Ishikawa (cell line): ENCODE data around the gene PLIN5.

Experiments
- CREB1 ChIP-seq: IDR thresholded peaks from 2 replicates; pipeline ENCODE4 v1.6.1; 2012; ENCODE audit warnings: low read depth
- EP300 ChIP-seq: IDR thresholded peaks from 2 replicates; pipeline ENCODE4 v1.6.1; 2012; ENCODE audit warnings: borderline replicate concordance
- RAD21 ChIP-seq: IDR thresholded peaks from 2 replicates; pipeline ENCODE4 v1.6.1; 2012; ENCODE audit warnings: low read depth
- TF ChIP-seq, protein P1 (sequence below): IDR thresholded peaks from 2 replicates; pipeline ENCODE4 v1.6.1; 2012; ENCODE audit warnings: low read depth, mild to moderate bottlenecking
- TF ChIP-seq, protein P2 (sequence below): IDR thresholded peaks from 2 replicates; pipeline ENCODE4 v1.6.1; 2012

DNA sequence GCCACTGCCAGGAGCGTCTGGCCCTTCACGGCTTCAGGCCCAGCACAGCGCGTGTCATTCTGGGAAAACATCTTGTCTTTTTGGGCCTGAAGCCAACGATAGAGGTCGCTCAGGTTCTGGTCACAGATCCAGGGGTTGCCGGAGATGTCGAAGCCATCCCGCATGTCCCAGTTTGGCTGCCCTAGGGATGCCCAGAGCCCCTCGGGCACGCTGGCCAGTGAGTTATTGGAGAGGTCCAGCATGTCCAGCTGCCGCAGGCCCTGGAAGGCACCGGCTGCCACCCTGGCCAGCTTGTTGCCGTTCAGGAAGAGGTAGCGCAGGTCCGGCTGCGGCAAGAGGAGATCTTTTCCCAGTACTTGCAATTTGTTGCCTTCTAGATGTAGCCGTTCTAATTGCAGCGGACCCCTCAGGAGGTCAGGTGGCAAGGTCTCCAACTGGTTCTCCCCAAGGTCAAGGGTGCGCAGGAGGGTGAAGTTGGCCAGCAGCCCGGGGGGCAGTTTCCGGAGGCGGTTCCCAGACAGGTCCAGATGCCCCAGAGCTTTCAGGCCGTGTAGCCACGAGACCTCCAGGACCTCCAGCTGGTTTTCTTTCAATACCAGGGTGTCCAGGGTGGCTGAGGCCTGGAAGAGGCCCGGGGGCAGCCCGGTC is 3.1 kb upstream of the PLIN5 start:
- TF ChIP-seq EP300 (no peak), RAD21 (no peak), CREB1 (no peak)
- TF ChIP-seq, protein P1, sequence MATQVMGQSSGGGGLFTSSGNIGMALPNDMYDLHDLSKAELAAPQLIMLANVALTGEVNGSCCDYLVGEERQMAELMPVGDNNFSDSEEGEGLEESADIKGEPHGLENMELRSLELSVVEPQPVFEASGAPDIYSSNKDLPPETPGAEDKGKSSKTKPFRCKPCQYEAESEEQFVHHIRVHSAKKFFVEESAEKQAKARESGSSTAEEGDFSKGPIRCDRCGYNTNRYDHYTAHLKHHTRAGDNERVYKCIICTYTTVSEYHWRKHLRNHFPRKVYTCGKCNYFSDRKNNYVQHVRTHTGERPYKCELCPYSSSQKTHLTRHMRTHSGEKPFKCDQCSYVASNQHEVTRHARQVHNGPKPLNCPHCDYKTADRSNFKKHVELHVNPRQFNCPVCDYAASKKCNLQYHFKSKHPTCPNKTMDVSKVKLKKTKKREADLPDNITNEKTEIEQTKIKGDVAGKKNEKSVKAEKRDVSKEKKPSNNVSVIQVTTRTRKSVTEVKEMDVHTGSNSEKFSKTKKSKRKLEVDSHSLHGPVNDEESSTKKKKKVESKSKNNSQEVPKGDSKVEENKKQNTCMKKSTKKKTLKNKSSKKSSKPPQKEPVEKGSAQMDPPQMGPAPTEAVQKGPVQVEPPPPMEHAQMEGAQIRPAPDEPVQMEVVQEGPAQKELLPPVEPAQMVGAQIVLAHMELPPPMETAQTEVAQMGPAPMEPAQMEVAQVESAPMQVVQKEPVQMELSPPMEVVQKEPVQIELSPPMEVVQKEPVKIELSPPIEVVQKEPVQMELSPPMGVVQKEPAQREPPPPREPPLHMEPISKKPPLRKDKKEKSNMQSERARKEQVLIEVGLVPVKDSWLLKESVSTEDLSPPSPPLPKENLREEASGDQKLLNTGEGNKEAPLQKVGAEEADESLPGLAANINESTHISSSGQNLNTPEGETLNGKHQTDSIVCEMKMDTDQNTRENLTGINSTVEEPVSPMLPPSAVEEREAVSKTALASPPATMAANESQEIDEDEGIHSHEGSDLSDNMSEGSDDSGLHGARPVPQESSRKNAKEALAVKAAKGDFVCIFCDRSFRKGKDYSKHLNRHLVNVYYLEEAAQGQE, result no peak
- TF ChIP-seq, protein P2, sequence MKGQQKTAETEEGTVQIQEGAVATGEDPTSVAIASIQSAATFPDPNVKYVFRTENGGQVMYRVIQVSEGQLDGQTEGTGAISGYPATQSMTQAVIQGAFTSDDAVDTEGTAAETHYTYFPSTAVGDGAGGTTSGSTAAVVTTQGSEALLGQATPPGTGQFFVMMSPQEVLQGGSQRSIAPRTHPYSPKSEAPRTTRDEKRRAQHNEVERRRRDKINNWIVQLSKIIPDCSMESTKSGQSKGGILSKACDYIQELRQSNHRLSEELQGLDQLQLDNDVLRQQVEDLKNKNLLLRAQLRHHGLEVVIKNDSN, result no peak
